Uterus (tissue), 2 donors: ENCODE data around the gene LYZL6.

Source experiments
- POLR2A ChIP-seq, 2 donors: fragments of 450-650 bp; IDR thresholded peaks; one replicate each; pipeline ENCODE4 v1.6.1; 2016; ENCODE audit warnings: antibody characterized with exemption in 2 of 2, mild to moderate bottlenecking in 1 of 2, moderate library complexity in 1 of 2
- TF ChIP-seq, protein P1 (sequence below), 4 experiments: fragments of 200-600 bp in 2 of 4; fragments of 450-650 bp in 2 of 4; sonication (generic) in 2 of 4; IDR thresholded peaks; one replicate each; pipeline ENCODE4 v1.5.1; 2016 to 2019; ENCODE audit warnings: antibody characterized with exemption in 4 of 4, mild to moderate bottlenecking in 2 of 4, moderate library complexity in 1 of 4

DNA sequence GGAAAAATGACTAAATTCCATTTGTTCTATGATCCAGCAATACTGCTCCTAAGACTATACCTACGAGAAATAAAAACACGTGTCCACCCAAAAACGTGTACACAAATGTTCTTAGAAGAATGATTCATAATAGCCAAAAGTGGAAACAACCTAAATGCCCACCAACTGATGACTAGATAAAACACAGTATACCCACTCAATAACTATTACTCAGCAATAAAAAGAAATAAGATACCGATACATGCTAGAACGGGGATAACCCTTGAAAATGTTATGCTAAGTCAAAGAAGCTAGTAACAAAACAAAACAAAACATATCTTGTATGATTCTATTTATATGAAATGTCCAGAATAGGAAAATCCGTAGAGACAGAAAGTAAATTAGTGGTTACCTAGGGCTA is 20.1 kb upstream of the LYZL6 start:
- TF ChIP-seq POLR2A (IDR thresholded peaks at IDR 0.05): no peak
- TF ChIP-seq, protein P1, sequence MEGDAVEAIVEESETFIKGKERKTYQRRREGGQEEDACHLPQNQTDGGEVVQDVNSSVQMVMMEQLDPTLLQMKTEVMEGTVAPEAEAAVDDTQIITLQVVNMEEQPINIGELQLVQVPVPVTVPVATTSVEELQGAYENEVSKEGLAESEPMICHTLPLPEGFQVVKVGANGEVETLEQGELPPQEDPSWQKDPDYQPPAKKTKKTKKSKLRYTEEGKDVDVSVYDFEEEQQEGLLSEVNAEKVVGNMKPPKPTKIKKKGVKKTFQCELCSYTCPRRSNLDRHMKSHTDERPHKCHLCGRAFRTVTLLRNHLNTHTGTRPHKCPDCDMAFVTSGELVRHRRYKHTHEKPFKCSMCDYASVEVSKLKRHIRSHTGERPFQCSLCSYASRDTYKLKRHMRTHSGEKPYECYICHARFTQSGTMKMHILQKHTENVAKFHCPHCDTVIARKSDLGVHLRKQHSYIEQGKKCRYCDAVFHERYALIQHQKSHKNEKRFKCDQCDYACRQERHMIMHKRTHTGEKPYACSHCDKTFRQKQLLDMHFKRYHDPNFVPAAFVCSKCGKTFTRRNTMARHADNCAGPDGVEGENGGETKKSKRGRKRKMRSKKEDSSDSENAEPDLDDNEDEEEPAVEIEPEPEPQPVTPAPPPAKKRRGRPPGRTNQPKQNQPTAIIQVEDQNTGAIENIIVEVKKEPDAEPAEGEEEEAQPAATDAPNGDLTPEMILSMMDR (IDR thresholded peaks at IDR 0.05): no peak
